ENCODE results near the gene ATP6V1G1.

GRCh38 chr9:114587345-114588202 is at the start of gene ATP6V1G1:
- TF ChIP-seq GATA2 (IDR thresholded peaks at IDR 0.05; ENCODE audit: low read depth, low read length): peak; percentile 37; the same call in 1 of the 2 replicates
- TF ChIP-seq GATA3 (IDR thresholded peaks at IDR 0.05; ENCODE audit: low read depth, low read length): no peak

Data from SH-SY5Y (cell line).